Putamen (tissue), 1 donor: ENCODE measurements around the gene MYD88.
"Not testable (repeated sequence)": the region's sequence is repeated elsewhere in the genome, so short reads cannot be mapped to it uniquely, and the experiment has no call there.

Experiments used
- DNase-seq: peaks from one replicate; pipeline ENCODE4 v3.0.0-alpha.2; 2016; ENCODE audit warnings: low spot score

The MYD88 gene

DNA sequence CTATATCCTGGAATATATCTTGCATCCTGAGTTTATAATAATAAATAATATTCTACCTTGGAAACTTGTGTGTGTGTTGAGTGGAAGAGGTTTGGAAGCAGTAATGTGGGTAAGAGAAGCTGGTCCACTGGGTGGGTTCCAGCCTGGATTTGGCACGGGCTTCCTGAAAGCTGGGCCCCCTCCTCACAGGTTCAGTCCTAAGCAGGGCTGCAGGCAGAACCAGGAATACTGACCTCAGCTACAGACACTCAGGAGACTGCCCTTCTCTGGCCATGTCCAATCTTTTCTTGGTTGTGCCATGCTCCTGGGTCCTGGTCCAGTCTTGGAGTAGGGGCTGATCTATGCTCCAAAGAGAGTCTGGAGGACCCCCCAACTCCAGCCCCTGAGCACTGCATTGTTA, 4.5 kb downstream of the MYD88 start:
- DNase-seq = no peak

DNA sequence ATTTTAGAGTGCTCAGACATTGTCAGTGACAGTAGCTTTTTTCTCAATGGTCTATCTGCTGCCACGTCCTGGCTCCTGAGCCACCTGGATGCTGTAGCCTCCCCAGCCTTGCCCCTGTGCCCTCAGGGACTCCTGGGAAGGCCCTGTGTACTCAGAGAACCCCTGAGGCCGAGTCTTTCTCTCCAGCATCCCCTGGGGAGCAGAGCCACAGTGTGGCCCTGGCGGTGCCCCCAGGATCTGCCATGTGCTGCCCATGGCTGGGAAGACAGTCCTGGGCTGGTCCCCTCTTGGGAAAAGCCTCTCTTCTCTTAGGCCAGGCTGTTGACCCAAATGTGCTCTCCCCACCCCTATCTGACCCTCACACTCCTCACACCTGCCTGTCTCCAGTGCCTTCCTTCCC, 5.0 kb downstream of the MYD88 start:
- DNase-seq = no peak

DNA sequence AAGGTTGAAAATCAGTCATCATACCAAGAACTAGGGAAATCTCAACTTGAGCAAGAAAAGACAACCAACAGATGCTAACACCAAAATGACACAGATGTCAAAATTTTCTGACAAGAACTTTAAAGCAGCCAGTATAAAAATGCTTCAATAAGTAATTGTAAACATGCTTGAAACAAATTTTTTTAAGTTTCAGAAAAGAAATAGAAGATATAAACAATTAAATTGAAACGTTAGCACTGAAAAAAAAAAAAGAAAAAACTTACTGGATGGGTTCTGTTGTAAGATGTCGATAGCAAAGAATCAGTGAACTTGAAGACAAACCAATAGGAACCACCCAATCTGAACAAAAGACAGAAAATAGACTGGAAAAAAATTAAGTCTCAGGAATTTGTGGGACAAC, 8.0 kb downstream of the MYD88 start:
- DNase-seq = no peak

DNA sequence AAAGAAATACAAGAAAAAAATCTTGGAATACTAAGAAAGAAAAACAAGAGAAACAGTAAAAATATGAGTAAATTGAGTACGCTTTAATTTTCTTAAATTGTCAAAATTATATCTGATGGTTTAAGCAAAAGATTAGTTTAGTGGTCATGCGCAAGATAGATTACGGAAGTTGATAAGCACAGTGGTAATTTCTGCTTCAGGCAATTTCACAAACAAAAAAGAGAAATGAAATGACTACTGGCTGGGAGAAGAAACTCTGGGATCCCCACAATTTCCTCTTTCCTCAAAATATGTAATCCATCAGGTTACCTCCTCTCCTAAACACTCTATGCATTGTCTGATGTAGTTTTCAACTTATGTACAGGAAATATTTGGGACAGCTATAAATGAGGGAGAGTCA, 9.0 kb downstream of the MYD88 start:
- DNase-seq = no peak

DNA sequence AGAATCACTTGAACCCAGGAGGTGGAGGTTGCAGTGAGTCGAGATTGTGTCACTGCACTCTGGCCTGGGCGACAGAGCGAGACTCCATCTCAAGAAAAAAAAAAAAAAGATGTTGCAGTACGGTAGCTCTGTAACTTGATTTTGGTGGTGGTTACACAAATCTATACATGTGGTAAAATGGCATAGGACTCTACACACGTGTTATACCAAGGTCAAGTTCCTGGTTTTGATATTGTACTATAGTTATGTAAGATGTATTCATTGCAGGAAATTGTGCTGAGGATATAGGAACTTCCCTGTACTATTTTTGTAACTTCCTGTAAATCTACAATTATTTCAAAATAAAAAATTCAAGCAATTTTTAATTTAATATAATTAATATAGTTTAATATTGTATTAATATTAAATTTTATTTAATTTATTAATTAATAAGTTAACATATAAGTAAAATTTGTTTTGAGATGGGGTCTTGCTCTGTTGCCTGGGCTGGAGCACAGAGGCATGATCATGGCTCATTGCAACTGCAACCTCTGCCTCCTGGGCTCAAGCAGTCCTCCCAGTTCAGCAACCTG, 9.9 kb downstream of the MYD88 start:
- DNase-seq = no peak

DNA sequence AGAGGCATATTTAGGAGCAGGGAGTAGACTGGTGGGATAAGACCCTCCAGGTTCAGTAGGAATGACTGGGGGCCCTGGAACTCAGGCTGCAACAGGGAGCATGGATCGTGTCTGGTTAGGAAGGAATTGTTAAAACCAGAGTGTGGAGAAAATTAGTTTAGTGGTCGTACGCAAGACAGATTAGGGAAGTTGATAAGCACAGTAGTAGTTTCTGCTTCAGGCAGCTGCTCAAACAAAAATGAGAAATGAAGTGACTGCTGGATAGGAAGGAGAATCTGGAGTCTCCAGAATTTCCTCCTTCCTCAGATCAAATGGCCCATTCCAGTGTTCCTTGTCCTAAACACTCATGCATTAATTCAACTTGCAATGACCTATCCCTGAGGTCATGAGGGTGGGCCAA, 11.2 kb downstream of the MYD88 start:
- DNase-seq = no peak

DNA sequence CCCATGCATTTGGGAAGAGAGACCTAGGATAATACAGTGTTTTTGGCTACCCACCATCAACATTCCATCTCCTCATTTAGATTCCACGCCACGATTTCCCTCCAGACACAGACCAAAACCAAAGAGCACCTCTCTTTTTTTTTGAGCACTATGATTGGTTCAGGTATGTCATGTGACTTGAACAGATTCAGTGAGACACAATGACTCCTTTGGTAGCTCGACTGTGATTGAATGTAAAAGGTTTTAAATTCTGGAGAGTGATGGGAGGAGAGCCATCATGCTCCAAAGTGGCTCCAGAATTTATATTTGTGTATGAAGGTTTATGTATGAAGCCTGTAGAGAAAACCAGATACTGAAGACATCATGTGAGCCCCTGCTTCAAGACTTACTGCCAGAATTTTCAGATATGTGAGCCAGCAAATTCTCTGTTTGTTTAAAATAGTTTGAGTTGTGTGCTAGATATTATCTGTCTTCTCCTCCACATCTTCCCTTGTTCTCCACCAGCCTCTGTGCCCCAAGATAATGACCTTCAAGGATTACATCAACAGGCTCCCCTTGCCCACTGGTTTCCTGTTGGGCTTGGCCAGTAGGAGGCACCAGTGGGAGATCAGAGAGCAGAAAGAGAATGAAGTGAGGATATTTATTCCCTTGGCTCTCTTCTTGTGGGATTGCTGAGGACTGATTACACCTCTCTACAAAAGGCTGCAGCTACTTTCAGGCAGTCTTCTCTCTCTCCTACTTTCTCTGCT, 12.5 kb downstream of the MYD88 start:
- no peak for DNase-seq

DNA sequence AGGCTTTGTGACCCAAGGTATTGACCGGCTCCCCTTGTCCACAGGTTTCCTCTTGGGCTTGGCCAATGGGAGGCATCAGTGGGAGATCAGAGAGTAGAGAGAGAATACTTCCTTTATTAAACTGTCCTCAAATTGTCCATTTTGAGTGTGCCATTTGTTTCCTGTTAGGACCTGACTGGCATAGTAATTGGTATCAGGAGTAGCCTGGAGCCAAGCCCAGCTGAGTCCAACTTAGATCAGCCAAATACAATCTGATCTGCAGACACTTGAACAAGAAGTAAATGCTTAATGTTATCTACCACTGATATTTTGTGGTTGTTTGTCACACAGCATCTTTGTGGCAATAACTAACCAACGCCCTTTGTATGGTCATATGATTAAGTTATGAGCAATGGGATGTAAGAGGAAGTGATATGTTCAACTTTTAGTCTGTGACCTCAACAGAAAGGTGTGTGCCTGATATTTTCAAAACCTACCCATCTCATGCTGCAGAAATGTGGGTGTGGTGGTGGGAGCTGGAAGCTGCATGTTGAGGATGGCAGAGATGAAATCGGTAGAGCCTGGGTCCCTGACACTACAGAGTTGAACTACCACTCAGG, 13.3 kb downstream of the MYD88 start:
- DNase-seq = no peak

DNA sequence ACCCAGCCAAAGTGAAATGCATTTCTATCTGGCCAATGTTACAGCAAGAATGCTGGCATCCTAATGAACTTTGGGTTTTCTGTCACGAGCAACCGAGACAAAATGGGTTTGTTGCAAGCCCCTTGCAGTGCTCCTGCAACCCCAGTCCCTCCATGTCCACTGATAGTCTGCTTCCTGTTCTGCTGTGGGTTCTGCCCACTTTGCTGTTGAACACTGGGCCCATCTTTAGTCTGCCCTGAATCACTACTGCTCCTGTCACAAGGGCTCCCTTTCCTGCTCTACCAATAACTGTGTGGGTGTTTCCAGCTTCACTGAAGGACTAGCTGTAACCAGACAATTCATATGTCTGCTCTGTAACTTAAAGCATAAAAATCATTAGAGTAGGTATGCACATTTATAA, 14.1 kb downstream of the MYD88 start:
- no peak for DNase-seq

DNA sequence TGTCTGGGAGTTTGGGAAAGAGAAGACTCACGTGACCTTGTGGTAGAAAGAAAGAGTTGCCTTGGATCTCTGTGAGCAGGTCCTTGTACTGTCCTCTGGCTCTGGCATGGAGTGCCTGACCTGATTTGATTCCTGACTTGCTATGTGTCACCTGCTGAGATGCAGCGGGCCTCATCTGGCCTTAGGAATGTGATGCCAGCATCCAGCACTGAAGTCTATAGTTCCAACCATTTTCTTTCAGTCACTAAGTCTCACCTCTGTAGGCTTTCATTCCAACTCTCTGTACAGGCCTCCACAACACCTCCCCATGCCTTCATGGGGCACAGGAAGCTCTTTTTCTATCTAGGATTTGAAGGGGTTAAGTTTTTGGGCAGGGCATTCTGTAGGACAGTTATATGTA, 14.8 kb downstream of the MYD88 start:
- DNase-seq = no peak

DNA sequence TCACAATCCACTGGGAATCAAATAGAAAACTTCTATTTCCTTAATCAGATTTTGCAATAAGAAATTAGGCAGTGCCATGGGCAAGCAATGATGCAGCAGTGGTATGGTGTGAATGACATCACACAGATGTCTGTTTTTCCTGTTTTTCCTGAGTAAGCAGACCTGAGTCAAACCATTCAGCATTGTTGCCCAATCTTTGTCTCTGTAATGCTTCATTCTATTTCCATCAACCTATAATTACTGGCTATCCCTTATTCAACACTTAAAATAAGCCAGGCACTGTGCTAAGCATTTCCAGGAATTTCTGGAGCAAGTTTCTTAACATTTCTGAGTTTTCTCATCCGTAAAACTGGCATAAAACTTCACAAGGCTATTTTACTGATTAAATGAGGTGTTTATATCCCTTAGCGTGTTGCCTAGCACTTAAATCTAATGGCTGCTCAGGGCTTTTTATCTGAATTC, 15.6 kb downstream of the MYD88 start:
- no peak for DNase-seq

DNA sequence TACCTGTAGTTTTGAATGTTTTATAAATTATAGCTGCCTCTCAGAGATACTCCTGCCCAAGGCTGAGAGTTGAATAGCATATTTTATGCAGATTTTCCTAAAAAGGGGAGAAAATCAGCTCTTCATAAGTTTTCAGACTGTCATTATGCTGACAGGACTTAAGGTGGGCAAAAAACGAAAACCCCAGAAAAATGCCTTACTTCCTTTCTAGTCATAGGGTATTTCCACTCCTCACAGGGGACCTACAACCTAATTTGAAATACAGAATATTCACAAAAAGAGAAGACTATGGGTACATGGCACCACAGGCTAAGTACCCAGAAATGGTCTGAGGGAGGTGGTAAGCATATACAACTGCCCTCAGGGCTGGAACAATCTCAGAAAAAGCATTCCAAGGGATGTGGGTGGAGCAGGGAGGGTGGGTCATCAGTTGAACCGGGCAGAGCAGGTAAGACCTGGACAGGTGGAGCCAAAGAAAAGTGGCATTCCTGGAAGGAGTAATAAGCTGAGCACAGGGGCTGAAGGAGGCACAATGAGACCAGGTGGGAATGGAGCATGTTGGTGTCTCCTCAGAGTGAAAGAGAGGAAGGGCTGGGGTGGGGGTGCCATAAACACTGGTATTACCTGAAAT, 16.3 kb downstream of the MYD88 start:
- no peak for DNase-seq

DNA sequence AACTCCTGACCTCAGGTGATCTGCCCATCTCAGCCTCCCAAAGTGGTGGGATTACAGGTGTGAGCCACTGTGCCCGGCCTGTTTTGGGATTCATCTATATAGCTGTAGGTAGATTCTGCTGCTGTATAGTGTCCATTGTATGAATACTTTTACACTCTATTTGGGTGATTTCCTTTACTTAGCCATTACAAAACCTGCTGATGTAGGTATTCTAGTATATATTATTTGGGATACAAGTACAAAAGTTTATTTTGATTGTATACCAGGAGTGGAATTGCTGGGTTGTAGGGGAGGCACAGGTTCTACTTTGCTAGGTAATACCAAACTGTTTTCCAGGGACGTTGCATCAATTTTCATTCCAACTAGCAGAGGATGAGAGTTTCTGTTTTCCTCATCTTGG, 17.4 kb downstream of the MYD88 start:
- no peak for DNase-seq

DNA sequence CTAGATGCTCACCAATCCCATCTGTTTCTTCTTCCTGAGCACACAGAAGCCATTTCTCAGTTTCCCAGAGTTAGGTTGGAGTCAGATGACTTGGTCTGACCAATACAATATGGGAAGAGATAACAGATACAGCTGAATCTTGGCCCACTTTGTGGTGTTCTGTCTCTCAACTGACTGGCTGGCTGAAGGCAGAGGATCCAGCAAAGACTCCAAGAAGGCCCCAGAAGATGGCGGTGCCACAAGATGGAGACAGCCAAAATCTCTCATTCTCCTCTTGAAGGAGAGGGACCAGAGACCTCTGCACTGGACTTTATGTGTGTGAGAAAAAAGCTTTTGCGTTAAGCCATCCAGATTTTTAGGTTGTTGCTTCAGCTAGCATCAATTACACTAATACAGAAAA, 18.7 kb downstream of the MYD88 start:
- DNase-seq = no peak

DNA sequence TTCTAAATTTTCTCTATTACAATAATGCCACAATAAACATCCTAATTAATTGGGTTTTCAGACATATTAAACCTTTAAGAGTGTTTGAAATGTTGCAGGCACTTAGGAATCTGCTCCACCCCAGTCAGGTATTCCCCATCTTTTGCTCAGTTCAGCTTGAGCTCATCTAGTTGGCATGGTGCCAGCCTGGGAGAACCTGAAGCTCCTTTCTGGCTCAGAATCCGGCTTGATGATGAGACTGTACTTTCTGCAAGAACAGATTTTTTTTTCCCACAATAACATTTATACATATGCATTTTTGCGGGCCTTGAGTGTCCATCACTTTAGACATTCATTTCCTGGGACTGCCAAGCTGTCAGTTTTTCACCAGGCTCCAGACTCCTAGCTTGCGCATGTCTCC, 19.1 kb downstream of the MYD88 start:
- DNase-seq = no peak

DNA sequence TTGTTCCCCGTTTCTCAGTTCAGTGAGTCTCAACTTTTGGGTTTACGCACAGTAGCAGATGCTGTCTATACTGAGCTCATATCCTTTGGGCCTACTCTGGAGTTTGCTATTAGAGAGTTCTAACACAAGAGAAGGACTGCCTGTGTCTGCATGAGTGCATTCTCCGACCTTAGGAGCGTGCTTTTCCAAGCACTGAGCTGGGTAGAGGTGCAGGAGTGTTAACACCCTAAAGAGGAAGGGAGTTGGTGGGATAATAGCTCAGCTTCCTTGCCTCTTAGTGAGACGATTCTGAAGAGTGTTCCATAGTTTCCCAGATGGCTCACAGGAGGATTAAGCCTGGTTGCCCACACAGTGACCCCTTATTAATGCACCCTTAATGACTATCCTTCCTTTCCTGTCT, 20.0 kb downstream of the MYD88 start:
- DNase-seq = no peak

DNA sequence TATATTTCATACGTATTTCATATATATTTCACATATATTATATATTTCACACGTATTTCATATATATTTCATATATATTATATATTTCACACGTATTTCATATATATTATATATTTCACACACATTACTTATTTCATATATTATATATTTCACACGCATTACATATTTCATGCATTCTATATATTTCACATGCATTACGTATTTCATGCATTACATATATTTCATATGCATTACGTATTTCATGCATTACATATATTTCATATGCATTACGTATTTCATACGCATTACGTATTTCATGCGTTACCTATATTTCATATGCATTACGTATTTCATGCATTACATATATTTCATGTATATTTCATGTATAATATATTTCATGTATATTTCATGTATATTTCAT, 22.2 kb downstream of the MYD88 start:
- not testable (repeated sequence) for DNase-seq

DNA sequence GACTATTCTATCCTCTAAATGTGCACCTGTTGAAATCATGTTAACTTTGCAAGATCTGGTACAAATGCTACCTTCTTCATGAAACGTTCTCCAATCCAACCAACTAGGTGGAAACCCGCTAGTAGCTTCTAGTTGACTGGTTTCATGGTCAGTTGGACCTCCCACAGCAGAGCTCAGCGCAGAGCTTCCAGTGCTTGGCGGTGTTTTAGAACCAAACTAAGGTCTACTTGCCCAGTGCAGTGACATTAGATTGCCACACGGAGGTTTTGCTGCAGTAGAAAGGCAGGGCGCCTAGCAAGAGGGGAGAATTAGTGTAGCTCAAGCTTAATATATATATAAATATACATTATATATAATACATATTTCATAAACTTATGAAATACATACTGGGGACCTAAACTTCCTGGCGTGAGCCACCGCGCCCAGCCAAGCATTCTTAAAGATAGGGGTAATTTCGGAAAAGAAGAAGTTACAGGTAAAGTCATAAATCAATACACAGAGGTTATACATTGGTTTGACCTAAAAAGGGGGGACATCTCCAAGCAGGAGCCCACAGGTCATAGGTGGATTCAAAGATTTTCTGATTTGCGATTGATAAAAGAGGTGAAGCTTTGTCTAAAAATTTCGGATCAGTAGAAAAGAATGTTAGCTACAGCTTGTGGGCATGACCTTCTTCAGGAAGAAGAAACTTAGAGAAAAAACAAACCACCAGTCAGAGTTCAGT, 24.8 kb downstream of the MYD88 start:
- no peak for DNase-seq

DNA sequence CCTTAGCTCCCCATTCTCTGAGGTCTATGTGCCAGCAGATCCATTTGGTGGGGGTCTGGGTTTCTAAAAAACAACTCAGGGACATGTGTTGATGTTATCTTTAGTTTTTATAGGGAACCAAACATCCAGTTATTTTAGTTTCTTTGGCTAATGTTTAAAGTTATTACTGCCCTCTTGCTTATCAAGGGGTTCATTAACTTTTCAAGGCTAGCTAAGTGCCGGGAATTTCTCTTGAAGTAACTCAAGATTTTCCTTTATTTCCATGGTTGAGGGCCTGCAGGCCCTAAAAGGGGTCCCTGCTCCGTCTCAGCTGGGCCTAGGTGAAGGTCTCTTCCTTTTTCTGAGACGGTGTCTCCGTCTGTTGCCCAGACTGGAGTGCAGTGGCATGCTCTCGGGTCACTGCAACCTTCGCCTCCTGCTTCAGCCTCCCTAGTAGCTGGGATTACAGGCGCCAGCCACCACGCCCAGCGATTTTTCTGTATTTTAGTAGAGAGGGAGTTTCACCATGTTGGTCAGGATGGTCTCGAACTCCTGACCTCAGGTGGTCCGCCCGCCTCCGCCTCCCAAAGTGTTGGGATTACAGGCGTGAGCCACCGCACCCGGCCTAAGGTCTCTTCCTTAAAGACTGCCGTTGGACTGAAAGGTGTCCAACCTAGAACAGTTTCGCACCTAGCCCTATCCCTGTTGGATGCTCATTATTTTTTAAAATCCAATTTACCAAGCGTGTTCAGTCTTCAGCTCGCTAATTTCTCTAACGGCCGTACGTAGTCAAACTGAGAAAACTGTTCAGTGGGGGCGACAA, 25.6 kb downstream of the MYD88 start:
- no peak for DNase-seq

DNA sequence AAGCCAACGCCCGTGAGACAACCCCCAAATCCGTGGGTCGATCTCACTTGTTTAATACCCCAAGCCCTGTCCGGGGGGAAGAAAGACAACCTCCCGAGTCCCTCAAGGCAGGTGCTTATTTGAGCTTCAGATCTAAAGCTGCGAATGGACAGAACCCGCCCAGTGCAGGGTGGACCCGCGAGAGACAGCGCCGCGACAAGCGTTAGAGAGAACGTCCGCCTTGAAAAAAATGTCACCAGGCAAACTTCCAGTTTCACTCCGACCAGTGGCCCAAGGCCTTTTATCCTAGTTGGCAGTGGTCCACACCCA, 26.1 kb downstream of the MYD88 start:
- DNase-seq = no peak

DNA sequence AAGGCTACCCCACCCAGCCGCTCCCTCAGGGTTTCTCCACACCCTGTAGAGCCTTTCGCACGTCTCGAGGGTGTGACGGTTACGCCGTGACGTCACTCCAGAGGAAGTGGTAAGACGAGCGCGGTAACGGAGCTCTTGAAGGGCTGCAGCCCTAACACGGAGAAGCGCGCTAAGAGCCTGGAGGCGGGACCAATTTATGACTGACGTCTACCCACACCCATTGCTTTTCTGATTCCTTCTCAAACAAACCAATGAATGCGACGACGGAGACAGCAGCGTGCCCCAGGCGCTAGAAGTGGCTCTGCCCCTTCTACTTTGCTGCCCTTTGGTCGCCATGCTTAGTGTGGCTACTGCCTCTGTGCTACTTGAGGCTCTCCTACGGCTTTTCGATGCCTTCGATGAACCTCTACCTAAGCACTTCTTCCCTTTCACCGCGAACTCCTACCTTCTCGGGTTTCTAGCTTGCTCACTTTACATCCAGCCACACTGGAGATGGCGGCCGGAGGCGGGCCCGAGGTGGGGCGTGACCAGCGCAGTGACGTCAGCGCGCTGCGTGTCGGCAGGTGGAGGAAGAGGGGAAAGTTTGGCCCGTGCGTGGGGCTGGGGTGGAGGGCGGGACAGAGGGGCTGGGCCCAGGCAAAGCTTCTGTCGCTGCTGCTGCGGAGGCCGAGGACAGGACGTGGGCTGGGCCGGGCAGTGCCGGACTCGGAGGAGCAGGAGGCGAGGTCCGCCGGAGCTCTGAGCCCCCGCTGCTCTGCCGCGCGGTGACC, 26.7 kb downstream of the MYD88 start, which contains the start of gene OXSR1:
OXSR1 (plus strand) TSS at position 586 of the 770 bp plus-strand sequence. CDS start 340 bp downstream, outside the sequence.
- DNase-seq = peak; percentile 100
